ENCODE data around the gene ASCL1.

The ASCL1 gene

GRCh38 chr12:102973583-102973982 lies 16.1 kb downstream of the ASCL1 start:
- no peak for DNase-seq (ENCODE audit: low read depth)
- no peak for TF ChIP-seq CTCF (conservative IDR thresholded peaks at IDR 0.05; ENCODE audit: low read depth, low read length)
- H3K4me3 ChIP-seq (ENCODE audit: low read length): no peak overlapping the region

- DNase-seq (ENCODE audit: low read depth): no peak
- no peak for TF ChIP-seq CTCF (conservative IDR thresholded peaks at IDR 0.05; ENCODE audit: low read depth, low read length)
- H3K4me3 ChIP-seq (ENCODE audit: low read length): no peak overlapping the region
Measured at GRCh38 chr12:102976609-102977280, 19.3 kb downstream of the ASCL1 start.

GRCh38 chr12:102977945-102978706 lies 20.7 kb downstream of the ASCL1 start:
- TF ChIP-seq CTCF (conservative IDR thresholded peaks at IDR 0.05; ENCODE audit: low read depth, low read length): no peak
- no peak overlapping the region for H3K4me3 ChIP-seq (ENCODE audit: low read length)
- no peak for DNase-seq (ENCODE audit: low read depth)

DNA sequence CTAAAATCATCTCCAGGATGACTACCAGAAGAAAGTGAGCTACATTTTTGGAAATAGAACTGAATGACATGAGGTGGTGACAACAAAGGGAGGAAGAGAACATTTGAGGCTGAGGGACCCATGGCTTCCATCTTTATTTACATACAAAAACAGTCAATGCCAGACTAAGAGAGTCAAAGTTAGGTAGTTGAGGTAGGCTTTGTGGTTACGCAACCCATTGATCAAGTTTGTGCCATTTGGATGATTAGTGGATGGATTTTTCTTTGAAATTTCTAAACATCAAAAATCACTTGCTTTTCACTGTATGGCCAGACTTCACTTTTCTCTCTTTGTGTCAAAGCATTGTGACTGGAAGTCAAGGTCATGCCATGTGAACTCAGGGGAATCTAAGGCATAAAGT lies 22.9 kb downstream of the ASCL1 start:
- no peak for DNase-seq (ENCODE audit: low read depth)
- H3K4me3 ChIP-seq (ENCODE audit: low read length): no peak overlapping the region
- TF ChIP-seq CTCF (conservative IDR thresholded peaks at IDR 0.05; ENCODE audit: low read depth, low read length): no peak

DNA sequence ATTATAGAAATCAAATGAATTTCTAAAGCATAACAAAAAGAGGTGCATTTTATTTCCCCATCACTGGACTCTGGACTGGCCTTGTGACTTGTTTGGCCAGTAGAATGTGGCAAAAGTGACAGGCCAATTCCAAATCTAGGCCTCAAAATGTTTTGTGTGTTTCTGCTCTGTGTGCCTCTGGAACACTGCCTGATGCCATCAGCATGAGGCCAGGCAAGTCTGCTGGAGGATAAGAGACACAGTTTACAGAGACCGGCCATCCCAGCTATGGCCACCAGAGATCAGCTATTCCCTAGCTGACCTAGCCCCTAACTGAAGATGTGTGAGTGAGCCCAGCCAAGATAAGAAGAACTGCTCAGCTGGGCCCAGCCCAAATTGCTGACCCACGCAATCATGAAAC lies 32.9 kb downstream of the ASCL1 start:
- no peak for TF ChIP-seq CTCF (conservative IDR thresholded peaks at IDR 0.05; ENCODE audit: low read depth, low read length)
- no peak overlapping the region for H3K4me3 ChIP-seq (ENCODE audit: low read length)
- no peak for DNase-seq (ENCODE audit: low read depth)

GRCh38 chr12:102992297-102992696 lies 34.8 kb downstream of the ASCL1 start:
- no peak for DNase-seq (ENCODE audit: low read depth)
- TF ChIP-seq CTCF (conservative IDR thresholded peaks at IDR 0.05; ENCODE audit: low read depth, low read length): no peak

DNA sequence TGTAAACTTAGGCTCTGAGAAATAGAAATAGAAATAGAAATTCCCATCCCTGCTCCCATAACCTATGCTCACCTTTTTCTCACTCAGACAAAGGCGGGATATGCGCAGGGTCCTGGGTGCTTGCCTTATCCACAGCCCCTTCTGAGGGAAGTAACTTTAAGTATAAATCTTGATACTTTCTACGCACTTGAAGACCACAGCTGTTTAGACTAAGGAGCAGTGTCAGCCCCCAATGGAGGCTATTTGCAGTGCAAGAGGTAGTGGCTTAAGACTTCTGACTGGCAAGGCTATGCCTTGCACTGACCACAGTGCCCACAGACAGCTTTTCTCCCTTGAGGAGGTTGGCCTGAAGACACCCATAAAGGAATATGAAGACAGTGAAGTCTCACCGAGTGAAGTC lies 35.2 kb downstream of the ASCL1 start:
- no peak for DNase-seq (ENCODE audit: low read depth)
- H3K4me3 ChIP-seq (ENCODE audit: low read length): no peak overlapping the region
- TF ChIP-seq CTCF (conservative IDR thresholded peaks at IDR 0.05; ENCODE audit: low read depth, low read length): no peak

More at GRCh38 chr12:102992297-102992696, 34.8 kb downstream of the ASCL1 start:
- H3K4me3 ChIP-seq (ENCODE audit: low read length): no peak overlapping the region

Data from retinal pigment epithelial cell (primary cell).